IPS-20b (cell line): ENCODE results near the gene SMTN.

ENCODE experiments used
- H3K27ac ChIP-seq: one replicate; pipeline ENCODE4 v1.5.1; 2013; ENCODE audit warnings: low read length
- H3K27me3 ChIP-seq: 2 replicates; pipeline ENCODE4 v1.6.1; 2013; ENCODE audit warnings: mild to moderate bottlenecking, low read length, inconsistent platforms; ENCODE audit not compliant: insufficient read depth
- H3K36me3 ChIP-seq: 2 replicates; pipeline ENCODE4 v1.6.1; 2013; ENCODE audit warnings: low read depth, mild to moderate bottlenecking, inconsistent platforms, low read length, moderate library complexity; ENCODE audit not compliant: insufficient read depth
- H3K4me1 ChIP-seq: 2 replicates; pipeline ENCODE4 v1.6.1; 2013; ENCODE audit warnings: mild to moderate bottlenecking, control low read depth, inconsistent platforms, low read length, moderate library complexity; ENCODE audit not compliant: insufficient read depth
- H3K4me3 ChIP-seq: 2 replicates; pipeline ENCODE4 v1.5.1; 2013; ENCODE audit warnings: mild to moderate bottlenecking, low read length, inconsistent platforms
- H3K9ac ChIP-seq: 2 replicates; pipeline ENCODE4 v1.6.1; 2013; ENCODE audit warnings: low read depth, mild to moderate bottlenecking, inconsistent platforms, low read length, moderate library complexity
- H3K9me3 ChIP-seq: 2 replicates; pipeline ENCODE4 v1.6.1; 2013; ENCODE audit warnings: mild to moderate bottlenecking, low read depth, low read length, inconsistent platforms; ENCODE audit not compliant: insufficient read depth

Gene SMTN

DNA sequence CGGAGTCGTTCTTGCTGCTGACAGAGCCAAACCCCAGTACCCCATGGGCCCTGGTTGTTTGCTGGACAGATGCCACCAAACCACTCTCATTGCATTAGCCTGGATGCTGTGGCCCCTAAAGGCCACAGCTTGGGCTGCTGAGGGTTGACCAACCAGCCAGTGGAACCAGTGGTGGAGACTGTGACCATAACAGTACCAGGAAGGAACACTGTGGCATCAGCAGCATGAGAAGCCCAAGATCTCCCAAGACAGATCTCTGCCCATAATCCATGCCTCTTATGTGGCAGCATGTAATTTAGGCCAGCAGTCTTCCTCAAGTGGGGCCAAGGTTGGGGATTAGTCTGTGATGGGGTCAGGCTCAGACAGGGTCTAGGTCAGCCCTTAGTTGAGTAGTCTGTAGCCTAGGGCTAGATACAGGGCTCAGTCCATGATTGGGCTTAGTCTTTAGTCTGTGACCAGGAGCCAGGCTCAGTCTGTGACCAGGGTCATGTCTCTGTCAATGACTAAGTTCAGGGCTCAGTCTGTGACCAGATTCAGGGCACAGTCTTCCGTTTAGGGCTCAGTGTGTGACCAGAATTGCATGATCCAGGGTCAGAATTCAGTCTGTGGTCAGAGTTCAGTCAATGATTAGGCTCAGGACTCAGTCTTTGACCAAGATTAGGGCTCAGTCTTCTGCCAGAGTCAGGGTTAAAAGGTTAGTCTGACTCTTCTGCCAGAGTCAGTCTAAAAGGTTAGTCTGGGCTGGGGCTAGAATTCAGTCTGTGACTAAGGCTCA lies 37.1 kb downstream of the SMTN start:
- Histone ChIP-seq H3K9ac (no peak overlapping the region), H3K27me3 (no peaks in the 10 kb centered on the region), H3K4me3 (no peak overlapping the region), H3K36me3 (no peaks in the 10 kb centered on the region), H3K27ac (no peak overlapping the region), H3K4me1 (0 out of 2 replicates have a peak, but pooled peaks cover 2% of the 10 kb centered on the region), H3K9me3 (no peaks in the 10 kb centered on the region)

DNA sequence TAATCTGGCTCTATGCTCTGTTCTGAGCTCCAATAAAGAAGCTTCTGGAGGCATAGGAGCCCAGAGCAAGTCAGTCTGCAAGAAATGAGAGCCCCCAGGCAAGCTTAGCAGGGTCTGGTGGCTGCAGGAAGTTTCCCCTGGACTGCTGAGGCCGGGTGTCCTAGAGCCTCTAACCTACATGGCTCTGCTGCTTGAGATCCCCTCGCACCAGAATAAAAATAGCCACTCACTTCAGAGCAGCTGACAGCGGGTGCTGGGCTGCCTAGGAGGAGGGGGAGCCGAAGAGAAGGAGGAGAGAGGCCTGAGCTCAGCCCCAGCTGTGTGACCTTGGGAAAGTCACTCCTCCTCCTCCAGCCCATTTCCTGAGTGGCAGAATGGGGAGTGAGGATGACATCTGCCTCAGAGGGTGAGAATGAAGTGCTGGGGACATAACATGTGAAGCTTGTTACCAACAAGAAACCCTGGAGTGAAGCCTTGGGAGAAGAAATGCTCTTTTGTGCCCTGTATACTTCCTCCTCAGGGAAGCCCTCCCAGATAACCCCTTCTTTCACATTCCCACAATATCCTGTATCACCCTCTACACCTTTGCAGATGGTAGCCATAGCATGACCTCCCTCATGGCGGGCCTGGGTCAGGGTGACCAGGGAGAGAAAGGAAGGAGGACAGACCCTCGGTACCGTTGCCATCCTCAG lies 38.1 kb downstream of the SMTN start:
- Histone ChIP-seq H3K36me3 (no peaks in the 10 kb centered on the region), H3K27me3 (no peaks in the 10 kb centered on the region), H3K4me3 (no peak overlapping the region), H3K4me1 (0 out of 2 replicates have a peak, but pooled peaks cover 4% of the 10 kb centered on the region), H3K9me3 (no peaks in the 10 kb centered on the region), H3K9ac (no peak overlapping the region), H3K27ac (no peak overlapping the region)

DNA sequence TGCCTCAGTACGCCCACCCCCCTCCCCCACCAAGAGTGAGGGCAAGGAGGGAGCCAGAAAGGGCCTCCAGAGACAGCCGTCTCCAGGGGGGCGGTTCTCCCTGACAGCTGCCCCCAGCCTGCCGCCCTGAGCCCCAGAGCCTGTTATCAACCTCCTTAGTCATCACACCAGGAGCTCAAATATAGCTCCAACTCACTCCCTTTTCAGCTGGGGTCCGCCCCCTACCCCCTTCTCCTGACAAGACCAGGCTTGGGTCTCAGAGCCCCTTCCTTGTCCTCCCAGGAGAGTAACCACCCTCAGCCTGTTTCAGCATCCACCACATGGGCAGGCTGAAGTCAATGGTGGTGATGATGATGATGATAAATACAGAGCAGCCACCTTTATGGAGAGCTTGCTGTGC lies 39.1 kb downstream of the SMTN start:
- Histone ChIP-seq H3K4me1 (0 out of 2 replicates have a peak, but pooled peaks cover 4% of the 10 kb centered on the region), H3K27me3 (no peaks in the 10 kb centered on the region), H3K9ac (no peak overlapping the region), H3K36me3 (no peaks in the 10 kb centered on the region), H3K4me3 (no peak overlapping the region), H3K27ac (no peak overlapping the region), H3K9me3 (no peaks in the 10 kb centered on the region)

DNA sequence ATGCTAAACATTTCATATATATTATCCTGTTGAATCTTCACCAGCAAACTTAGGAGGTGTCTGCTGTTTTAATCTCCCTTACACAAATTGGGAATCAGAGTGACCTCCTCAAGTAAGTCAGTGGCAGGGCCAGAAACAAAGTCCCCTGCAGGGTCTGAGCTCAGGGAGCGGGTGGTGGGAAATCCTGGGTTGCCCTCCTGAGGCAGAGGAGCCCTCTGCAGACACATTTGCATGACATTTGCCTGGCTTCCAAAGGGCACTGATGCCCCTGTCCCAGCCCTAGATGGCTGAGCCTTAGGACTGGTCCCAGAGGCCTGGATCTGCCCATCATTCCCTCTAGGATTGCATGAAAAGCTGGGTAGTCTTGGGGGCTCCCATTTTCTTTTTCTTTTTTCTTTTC lies 39.5 kb downstream of the SMTN start:
- Histone ChIP-seq H3K9ac (no peak overlapping the region; the same call in 1 of the 2 replicates), H3K27ac (no peak overlapping the region), H3K9me3 (no peaks in the 10 kb centered on the region), H3K27me3 (no peaks in the 10 kb centered on the region), H3K36me3 (no peaks in the 10 kb centered on the region), H3K4me3 (no peak overlapping the region), H3K4me1 (0 out of 2 replicates have a peak, but pooled peaks cover 4% of the 10 kb centered on the region)

DNA sequence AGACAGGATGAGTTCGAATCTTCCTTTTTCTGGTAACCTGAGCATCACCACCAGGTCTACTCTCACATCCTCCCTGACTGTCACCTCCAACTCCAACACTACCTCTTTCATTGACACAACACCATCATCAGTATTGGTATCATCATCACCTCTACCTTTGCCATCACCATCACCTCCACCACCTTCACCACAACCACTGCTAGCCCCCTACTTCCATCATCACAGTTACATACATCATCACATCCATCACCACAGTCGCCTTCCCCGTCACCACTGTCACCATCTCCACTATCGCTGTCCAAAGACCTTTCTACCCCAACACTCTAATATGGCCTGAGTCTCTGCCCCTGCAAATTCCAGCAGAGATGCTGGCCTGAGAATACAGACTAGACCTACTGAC lies 40.3 kb downstream of the SMTN start:
- Histone ChIP-seq H3K27me3 (no peaks in the 10 kb centered on the region), H3K27ac (no peak overlapping the region), H3K9ac (no peak overlapping the region), H3K4me3 (no peak overlapping the region), H3K9me3 (no peaks in the 10 kb centered on the region), H3K36me3 (no peaks in the 10 kb centered on the region), H3K4me1 (0 out of 2 replicates have a peak, but pooled peaks cover 4% of the 10 kb centered on the region)

DNA sequence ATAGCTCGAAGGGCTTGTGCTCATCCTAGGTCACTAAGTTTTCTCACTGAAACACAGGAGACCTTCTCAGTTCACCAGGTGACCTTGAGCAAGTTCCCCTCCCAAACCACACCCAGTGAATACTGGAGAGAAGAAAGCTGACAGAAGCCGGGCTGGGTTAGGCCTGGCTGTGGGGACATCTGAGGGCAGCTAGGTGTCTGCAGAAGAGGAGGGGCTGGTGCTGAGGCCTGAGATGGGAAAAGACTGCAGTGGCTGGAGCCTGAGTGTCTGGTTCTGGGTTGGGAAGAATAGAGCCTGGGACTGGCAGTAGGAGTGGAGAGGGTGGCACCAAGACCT lies 41.0 kb downstream of the SMTN start:
- Histone ChIP-seq H3K27me3 (no peaks in the 10 kb centered on the region), H3K9ac (no peak overlapping the region), H3K9me3 (no peaks in the 10 kb centered on the region), H3K4me1 (0 out of 2 replicates have a peak, but pooled peaks cover 4% of the 10 kb centered on the region), H3K4me3 (no peak overlapping the region), H3K27ac (no peak overlapping the region), H3K36me3 (no peaks in the 10 kb centered on the region)

DNA sequence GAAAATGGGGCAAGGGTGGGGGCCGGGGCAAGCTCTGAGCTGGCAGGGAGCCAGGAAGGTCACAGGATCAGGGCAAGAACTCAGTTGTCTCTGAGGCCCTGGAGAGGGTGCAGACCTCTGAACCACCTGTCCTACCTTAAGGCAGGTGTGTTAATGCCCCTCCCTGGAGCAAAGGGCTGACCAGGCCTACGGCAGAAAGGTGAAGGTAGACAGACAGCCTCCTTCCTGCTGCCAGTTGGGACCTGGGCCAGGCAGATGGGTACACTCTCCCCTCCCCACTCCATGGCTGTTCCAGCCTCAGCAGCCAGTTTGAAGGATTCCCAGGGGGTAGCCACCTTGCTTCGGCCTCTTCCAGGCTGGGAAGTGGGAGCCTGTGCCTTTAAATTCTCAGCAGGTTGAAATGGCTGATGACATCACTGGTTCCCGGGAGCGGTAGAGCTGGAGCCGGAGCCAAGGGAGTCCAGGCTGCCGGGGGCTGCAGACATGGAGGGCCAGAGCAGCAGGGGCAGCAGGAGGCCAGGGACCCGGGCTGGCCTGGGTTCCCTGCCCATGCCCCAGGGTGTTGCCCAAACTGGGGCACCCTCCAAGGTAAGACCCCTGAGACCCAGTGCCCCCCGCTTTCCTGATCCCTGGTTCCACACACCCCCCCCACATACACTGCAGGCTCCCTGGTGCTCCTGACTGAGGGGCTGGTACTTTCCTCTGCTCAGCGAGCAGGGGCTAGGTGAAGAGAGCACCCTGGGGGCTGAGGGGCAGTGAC lies 41.6 kb downstream of the SMTN start, which contains the start of gene INPP5J:
Gene INPP5J (plus strand): TSS at position 435 of the 760 bp plus-strand sequence. CDS start 49 bp downstream, at position 484.
- Histone ChIP-seq H3K9me3 (no peaks in the 10 kb centered on the region), H3K27ac (no peak within 1 kb of the TSS), H3K36me3 (no peaks in the 10 kb centered on the region), H3K4me3 (peak within 1 kb of the TSS; percentile 73), H3K4me1 (0 out of 2 replicates have a peak, but pooled peaks cover 4% of the 10 kb centered on the region), H3K9ac (peak within 1 kb of the TSS; percentile 68; the same call in 1 of the 2 replicates), H3K27me3 (no peaks in the 10 kb centered on the region)

- Histone ChIP-seq H3K9me3 (no peaks in the 10 kb centered on the region), H3K27ac (no peak overlapping the region), H3K4me1 (0 out of 2 replicates have a peak, but pooled peaks cover 4% of the 10 kb centered on the region), H3K27me3 (no peaks in the 10 kb centered on the region), H3K4me3 (peak overlapping the region; percentile 73), H3K36me3 (no peaks in the 10 kb centered on the region), H3K9ac (peak overlapping the region; percentile 68; the same call in 1 of the 2 replicates)
Measured at GRCh38 chr22:31123292-31123602, 42.1 kb downstream of the SMTN start.

DNA sequence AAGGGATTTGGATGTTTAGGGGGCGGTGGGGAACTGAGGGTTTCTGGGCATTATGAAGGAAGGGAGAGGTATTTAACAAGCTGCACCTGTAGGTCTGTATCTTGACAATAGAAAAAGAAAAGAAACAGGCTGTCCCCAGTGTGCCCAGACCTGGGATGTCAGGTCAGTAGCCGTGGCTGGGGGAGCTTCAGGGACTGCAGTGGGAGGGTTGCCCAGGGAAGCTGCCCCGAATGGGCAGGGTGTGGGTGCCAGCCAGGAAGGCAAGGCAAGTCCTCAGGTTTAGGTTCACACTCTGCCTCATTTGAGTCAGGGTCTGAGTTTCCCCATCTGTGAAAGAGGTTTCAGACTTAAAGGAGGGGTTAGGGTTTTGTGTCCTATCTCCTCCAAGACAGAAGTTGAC lies 43.2 kb downstream of the SMTN start:
- no peaks in the 10 kb centered on the region for H3K36me3 ChIP-seq
- no peaks in the 10 kb centered on the region for H3K9me3 ChIP-seq
- H3K4me3 ChIP-seq = no peak overlapping the region
- H3K4me1 ChIP-seq = 0 out of 2 replicates have a peak, but pooled peaks cover 4% of the 10 kb centered on the region
- H3K27me3 ChIP-seq = no peaks in the 10 kb centered on the region
- no peak overlapping the region for H3K9ac ChIP-seq
- no peak overlapping the region for H3K27ac ChIP-seq

- H3K9ac ChIP-seq = no peak overlapping the region
Measured at GRCh38 chr22:31124811-31125465, 43.8 kb downstream of the SMTN start.

DNA sequence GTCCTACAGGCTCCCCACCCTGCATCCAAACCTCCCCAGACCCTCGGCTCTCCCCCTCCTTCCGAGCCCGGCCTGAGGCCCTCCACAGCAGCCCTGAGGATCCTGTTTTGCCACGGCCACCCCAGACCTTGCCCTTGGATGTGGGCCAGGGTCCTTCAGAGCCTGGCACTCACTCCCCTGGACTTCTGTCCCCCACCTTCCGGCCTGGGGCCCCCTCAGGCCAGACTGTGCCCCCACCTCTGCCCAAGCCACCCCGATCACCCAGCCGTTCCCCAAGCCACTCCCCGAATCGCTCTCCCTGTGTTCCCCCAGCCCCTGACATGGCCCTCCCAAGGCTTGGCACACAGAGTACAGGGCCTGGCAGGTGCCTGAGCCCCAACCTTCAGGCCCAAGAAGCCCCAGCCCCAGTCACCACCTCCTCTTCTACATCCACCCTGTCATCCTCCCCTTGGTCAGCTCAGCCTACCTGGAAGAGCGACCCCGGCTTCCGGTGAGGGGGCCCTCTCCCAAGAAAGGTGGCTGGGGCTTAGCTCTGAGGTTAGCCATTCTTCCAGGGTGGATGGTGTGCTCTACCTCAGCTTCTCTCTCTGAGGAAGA lies 44.5 kb downstream of the SMTN start:
- Histone ChIP-seq H3K36me3 (no peaks in the 10 kb centered on the region), H3K4me3 (no peak overlapping the region), H3K27me3 (no peaks in the 10 kb centered on the region), H3K4me1 (0 out of 2 replicates have a peak, but pooled peaks cover 4% of the 10 kb centered on the region), H3K9me3 (no peaks in the 10 kb centered on the region), H3K27ac (no peak overlapping the region), H3K9ac (no peak overlapping the region)

More at GRCh38 chr22:31124811-31125465, 43.8 kb downstream of the SMTN start:
- Histone ChIP-seq H3K9me3 (no peaks in the 10 kb centered on the region), H3K27me3 (no peaks in the 10 kb centered on the region), H3K4me3 (no peak overlapping the region), H3K36me3 (no peaks in the 10 kb centered on the region), H3K4me1 (0 out of 2 replicates have a peak, but pooled peaks cover 4% of the 10 kb centered on the region), H3K27ac (no peak overlapping the region)
